COLO668 (cell line): ENCODE data around the gene DPEP1.

Experiments used
- DNase-seq: peaks from one replicate; lab custom pipeline; 2025; ENCODE audit not compliant: unreplicated experiment; lab: John Stamatoyannopoulos, UW

DPEP1 gene

GRCh38 chr16:89598199-89598598, 15.2 kb upstream of the DPEP1 start:
- DNase-seq: peak; percentile 13

- DNase-seq: peak; percentile 60
Observed at GRCh38 chr16:89599451-89599858, 14.0 kb upstream of the DPEP1 start.

GRCh38 chr16:89599902-89600301, 13.5 kb upstream of the DPEP1 start:
- no peak for DNase-seq

DNA sequence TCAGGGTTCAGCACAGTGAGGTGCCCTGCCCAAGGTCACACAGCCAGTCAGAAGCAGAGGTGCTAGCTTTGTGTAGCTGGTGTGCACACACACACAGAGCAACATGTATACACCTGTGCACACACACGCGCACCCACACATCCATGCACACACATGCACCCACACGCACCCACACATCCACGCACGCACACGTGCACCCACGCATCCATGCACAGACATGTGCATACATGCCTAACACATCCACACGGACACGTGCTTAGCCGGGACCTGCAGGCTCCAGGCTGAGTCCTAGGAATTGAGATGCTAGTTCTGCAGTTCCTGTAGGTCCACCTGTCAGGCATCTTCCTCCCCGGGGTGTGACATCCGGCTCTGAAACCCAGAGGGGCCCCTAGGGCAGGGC, 13.0 kb upstream of the DPEP1 start:
- no peak for DNase-seq

DNA sequence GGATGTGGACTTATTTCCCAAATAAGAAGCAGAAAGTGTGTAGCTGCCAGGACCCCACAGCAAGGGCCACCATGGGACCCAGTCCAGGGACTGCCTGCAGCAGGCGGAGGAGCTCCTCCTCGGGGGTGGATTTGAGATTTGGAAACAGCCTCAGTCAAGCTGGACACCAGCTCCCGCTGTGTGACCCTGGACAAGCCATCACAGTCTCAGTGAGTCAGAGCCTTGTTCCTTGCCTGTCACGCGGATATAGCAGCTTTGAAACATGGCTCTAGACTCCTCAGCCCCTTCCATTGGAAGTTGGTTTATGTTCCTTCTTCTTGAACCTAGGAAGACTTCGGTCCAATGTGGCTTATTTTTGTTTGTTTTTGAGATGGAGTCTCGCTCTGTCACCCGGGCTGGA, 12.5 kb upstream of the DPEP1 start:
- DNase-seq: no peak

GRCh38 chr16:89601906-89602272, 11.6 kb upstream of the DPEP1 start:
- DNase-seq: no peak

GRCh38 chr16:89602273-89602951, 11.0 kb upstream of the DPEP1 start:
- DNase-seq: peak; percentile 36

DNA sequence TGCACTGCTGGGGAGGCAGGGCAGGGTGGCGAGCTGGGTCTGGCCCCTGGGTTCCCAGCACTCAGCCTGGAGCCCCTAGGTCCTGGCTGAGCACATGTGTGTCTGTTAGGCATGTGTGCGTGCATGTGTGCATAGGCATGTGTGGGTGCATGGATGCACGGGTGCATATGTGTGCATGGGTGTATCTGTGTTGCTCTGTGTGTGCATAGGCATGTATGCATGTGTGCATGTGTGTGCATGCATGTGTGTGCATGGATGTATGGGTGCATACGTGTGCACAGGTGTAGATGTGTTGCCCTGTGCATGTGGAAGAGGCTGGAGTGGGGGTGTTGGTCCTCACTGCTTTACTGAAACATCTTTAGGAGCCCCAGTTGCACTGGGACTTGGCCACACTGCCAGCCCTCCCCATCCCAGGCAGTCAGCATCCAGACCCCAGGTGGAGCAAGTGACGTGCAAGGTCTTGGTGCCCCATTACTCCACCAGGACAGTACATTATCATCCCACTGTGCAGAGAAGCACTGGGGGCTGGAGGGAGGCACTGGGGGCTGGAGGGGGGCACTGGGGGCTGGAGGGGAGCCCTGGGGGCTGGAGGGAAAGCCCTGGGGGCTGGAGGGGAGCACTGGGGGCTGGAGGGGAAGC, 10.4 kb upstream of the DPEP1 start:
- no peak for DNase-seq

DNA sequence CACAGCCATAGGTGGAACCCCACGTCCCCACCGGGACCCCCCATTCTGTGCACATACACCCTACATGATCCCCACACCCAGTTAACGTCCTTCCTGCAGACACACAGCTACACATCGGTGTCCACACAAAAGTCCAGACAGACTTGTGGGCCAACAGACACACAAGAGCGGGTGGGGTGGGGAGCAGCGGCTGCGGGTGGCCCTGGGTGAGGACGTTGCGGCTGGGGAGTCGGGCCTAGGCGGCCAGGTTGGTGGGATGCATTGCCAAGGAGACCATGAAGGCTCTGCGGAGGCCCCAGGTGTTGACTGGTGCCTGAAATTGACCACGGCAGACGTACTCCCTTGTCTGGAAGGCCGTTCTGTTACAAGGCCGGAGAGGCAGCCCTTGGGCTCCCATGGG, 8.7 kb upstream of the DPEP1 start:
- no peak for DNase-seq

DNA sequence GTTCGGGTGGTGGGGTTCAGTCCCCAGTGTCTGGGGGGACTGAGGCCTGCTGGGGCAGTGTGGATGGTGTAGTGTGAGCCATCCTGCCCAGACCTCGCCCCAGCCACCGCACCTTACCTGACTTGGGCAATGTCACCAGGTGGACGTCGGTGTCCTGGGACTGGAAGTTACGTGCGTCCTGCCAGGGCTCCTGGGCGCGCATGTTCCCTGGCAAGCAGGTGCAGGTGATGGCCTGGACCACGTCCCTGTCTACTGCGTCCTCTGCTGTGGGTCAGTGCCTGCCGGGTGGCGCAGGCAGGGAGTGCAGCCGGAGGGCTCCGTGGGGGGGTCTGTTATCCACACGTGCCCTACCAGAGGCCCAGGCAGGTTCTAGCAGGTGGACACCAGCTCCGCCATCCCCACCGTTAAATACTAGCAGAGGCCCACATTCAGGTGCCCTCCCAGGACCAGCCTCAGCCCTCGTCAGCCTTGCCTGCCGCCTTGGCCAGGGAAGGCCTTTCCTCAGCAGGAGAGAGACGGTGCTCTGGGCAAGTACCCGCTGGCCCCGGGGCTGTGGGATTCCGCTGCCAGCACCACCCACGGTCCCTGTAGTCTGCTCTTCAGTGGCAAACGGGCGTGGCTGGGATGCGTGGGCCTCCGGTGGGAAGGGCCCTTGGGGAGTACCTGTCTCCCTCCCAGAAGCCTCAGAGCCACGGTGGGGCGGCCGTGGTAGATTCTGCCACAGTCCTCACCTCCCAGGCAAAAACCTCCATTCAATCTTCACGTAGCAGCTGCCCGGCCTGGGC, 8.1 kb upstream of the DPEP1 start:
- no peak for DNase-seq

DNA sequence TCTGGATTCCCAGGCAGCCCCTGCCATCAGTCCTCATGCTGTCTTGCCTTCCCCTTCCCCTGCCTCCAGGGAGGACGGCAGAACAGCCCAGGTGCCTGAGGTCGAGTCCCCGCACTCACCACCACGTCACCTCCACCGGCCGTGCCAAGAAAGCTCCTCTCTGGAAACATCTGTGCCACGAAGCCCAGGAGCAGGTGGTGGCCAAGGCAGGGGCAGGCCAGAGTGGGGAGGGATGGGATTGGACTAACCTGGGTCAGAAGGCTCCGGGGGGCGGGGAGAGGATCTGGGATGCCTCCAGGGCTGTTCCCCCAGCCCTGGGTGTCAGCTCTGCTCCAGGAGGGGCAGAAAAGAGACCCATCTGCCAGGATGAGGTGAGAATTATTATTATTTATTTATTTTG, 7.4 kb upstream of the DPEP1 start:
- DNase-seq: no peak

DNA sequence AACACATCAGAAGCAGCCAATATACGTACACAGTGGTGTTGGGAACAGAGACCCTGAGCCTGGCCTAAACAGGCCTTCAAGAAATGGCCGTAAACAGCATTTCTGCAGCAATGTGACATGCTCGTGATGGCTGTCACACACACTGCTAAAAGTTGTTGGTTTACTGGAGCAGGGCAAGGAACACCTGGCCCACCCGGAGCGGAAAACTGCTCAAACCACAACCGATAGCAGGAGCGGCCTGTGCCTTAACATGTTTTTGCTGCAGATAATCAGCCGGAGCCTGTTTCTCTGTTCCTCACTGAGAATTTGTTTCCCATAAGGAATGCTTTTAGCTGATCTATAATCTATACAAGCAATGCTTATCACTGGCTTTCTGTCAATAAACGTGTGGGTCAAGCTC, 6.0 kb upstream of the DPEP1 start:
- DNase-seq: no peak

DNA sequence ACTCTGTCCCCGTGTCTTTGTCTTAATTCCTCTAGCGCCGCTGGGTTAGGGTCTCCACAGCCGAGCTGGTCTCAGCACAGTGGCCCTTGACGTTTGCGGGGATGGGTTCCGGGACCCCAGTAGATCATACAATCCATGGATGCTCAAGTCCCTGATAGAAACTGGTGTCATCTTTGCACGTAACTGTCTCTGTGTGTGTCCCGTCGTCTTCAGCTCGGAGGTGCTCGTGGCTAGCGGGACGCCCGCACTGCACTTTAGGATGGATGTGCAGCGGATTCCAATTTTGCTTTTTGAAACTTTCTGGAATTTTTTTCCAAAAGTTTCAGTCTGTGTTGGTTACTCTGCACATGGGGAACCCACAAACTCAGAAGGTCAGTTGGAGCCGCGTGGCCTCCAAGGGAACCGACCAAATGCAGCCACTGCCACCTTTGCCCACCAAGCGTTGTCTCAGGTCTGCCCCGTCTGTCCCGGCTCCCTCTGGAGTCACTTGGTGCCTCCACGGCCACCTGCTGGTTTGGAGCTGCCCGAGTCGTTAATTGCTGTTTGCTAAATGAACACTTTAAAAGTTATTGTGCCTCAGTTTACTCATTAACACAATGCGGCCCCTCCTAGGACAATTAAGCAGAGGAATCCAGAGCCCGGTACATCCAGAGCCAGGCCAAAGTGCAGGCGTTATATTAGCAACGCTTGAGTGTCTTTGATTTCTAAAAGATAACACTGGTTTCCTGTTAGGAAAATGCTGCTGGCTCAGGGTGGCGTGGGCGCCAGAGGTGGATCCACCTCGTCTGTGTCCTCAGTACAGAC, 5.3 kb upstream of the DPEP1 start:
- DNase-seq: no peak

- DNase-seq: no peak
Observed at GRCh38 chr16:89610108-89610453, 3.4 kb upstream of the DPEP1 start.

GRCh38 chr16:89612415-89613166, 851 bp upstream of the DPEP1 start:
- DNase-seq: no peak

DNA sequence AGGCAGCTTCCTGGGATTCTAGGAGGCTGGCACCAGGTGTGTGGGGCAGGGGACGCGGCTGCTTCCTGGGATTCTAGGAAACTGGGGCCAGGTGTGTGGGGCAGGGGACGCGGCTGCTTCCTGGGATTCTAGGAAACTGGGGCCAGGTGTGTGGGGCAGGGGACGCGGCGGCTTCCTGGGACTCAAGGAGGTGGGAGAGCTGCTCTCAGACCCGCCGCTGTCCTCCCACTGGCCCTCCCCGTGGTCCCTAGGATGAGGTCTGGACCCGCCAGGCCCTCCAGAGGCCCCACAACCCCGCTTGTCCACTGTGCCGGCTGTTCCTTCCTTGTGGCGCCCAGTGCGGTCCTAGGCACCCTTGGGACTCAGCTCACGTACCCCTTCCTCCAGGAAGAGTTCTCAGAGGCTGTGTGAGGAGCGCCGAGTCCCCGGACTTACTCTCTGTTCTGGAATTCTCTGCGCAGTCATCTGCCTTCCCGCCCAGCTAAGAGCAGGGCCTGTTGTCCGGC, 565 bp downstream of the DPEP1 start:
- no peak for DNase-seq

- DNase-seq: no peak
Observed at GRCh38 chr16:89615176-89615575, 1.7 kb downstream of the DPEP1 start.

DNA sequence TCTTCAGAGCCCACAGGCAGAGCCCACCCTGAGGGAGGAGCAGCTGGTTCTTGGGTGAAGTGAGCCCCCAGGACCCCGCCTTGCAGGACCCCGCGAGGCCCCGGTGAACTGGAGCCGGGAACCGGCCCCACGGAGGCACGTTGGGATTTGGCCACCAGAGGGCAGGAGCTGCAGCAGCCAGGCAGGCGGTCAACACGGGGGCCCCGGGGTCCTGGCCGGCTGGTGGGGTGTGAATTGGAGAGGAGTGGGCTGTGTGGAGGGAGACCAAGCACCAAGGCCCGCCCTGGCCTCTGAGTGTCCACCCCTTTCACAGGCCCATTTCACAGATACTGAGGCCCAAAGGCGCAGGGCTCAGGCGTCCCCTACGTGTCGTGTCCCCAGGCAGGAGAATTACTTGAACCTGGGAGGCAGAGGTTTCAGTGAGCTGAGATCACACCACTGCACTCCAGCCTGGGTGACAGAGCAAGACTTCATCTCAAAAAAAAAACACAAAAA, 2.2 kb downstream of the DPEP1 start:
- peak; percentile 33 for DNase-seq

DNA sequence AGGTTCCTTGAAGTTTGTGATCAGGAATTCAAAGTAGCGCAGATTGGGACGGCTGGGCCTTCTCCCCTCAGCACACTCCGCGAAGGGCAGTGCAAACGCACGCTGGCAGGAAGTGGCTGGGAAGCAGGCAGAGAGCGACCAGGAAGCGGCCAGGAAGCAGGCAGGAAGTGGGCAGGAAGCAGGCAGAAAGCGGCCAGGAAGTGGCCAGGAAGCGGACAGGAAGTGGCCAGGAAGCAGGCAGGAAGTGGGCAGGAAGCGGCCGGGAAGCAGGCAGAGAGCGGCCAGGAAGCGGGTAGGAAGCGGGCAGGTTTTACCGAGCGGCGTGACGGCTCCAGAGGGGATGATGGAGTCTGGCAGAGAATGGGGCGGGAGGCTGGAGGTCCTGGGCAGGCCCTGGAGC, 3.2 kb downstream of the DPEP1 start:
- DNase-seq: no peak

GRCh38 chr16:89617036-89617435, 3.6 kb downstream of the DPEP1 start:
- DNase-seq: no peak
